ENCODE measurements around the gene LRIG2.
"Not testable (repeated sequence)": the region's sequence is repeated elsewhere in the genome, so short reads cannot be mapped to it uniquely, and the experiment has no call there.

LRIG2 gene

DNA sequence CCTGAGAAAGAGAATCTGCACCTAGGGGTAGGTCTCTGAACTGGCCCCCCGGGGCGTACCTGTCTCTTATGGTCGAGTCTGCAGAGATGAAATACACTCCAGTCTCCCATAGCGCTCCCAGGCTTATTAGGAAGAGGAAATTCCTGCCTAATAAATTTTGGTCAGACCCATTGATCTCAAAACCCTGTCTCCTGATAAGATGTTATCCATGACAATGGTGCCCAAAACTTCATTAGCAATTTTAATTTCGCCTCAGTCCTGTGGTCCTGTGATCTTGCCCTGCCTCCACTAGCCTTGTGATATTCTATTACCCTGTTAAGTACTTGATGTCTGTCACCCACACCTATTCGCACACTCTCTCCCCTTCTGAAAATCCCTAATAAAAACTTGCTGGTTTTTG lies 85.7 kb downstream of the LRIG2 start:
- not testable (repeated sequence) for H3K36me3 ChIP-seq (ENCODE audit: control insufficient read depth in 1 of 2, insufficient read depth in 2 of 2, low read depth in 1 of 2, low read length in 2 of 2); DNase-seq; H2BK5ac ChIP-seq (ENCODE audit: low read depth, low read length, poor library complexity, severe bottlenecking); H3K4ac ChIP-seq (ENCODE audit: low read depth in 1 of 2, low read length in 2 of 2); H3K79me1 ChIP-seq (replicated peaks; ENCODE audit: low read length, poor library complexity, severe bottlenecking); H3K14ac ChIP-seq (ENCODE audit: low read length in 2 of 2); H3K18ac ChIP-seq (ENCODE audit: low read depth in 1 of 2, low read length in 2 of 2); H3K23ac ChIP-seq (ENCODE audit: low read length in 2 of 2); H3K4me2 ChIP-seq (ENCODE audit: low read length, poor library complexity, severe bottlenecking); H2BK12ac ChIP-seq (ENCODE audit: low read length in 2 of 2); H2AFZ ChIP-seq (ENCODE audit: low read depth, low read length); H4K8ac ChIP-seq (ENCODE audit: low read length); H2BK15ac ChIP-seq (ENCODE audit: low read depth, poor library complexity, severe bottlenecking); H3K4me3 ChIP-seq (ENCODE audit: insufficient read depth in 1 of 2, low read depth in 1 of 2, low read length in 2 of 2); H4K91ac ChIP-seq (ENCODE audit: low read length); H2BK120ac ChIP-seq (ENCODE audit: low read depth, low read length); H2AK5ac ChIP-seq (ENCODE audit: low read length, severe bottlenecking); H3K4me1 ChIP-seq (ENCODE audit: control insufficient read depth, insufficient read depth, low read depth, low read length); H3K27me3 ChIP-seq (ENCODE audit: control insufficient read depth in 1 of 2, insufficient read depth in 1 of 2, low read length in 2 of 2); H3K27ac ChIP-seq (ENCODE audit: low read length, poor library complexity, severe bottlenecking); H3K9ac ChIP-seq (ENCODE audit: low read length)
- 83% methylated on average over 6 of the region's 6 CpGs for WGBS
- H3K9me3 ChIP-seq (ENCODE audit: control insufficient read depth, low read length) = peaks cover 12% of the 10 kb centered on the region

DNA sequence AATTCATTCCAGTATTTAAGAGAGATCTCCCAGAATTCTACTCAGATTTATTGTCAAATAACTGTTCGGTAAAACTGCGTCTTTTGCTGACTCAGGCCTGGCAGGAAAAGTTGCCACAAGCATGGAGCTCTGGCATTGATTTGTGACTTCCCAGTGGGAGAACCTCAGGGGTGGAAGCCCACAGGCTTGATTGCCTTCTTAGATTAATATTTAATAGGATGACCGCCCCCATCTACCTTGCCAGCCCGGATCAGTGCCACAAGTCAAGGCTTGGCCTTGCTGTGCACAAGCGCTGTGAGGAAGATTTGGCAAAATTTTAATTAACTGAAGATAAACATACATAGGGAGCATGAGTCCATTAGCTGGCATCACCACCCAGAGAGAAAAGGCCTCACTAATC lies 93.5 kb downstream of the LRIG2 start:
- Histone ChIP-seq H2AK5ac (ENCODE audit: low read length, severe bottlenecking) (no peak overlapping the region), H3K23ac (ENCODE audit: low read length in 2 of 2) (no peak overlapping the region), H3K14ac (ENCODE audit: low read length in 2 of 2) (no peak overlapping the region), H3K9ac (ENCODE audit: low read length) (no peak overlapping the region), H2BK5ac (ENCODE audit: low read depth, low read length, poor library complexity, severe bottlenecking) (no peak overlapping the region), H3K18ac (ENCODE audit: low read depth in 1 of 2, low read length in 2 of 2) (no peak overlapping the region), H3K36me3 (ENCODE audit: control insufficient read depth in 1 of 2, insufficient read depth in 2 of 2, low read depth in 1 of 2, low read length in 2 of 2) (no peaks in the 10 kb centered on the region), H2BK15ac (ENCODE audit: low read depth, poor library complexity, severe bottlenecking) (no peak overlapping the region), H4K8ac (ENCODE audit: low read length) (no peak overlapping the region), H3K4me3 (ENCODE audit: insufficient read depth in 1 of 2, low read depth in 1 of 2, low read length in 2 of 2) (no peak overlapping the region), H2BK12ac (ENCODE audit: low read length in 2 of 2) (no peak overlapping the region), H3K27ac (ENCODE audit: low read length, poor library complexity, severe bottlenecking) (no peak overlapping the region), H3K4me2 (ENCODE audit: low read length, poor library complexity, severe bottlenecking) (no peak overlapping the region), H4K91ac (ENCODE audit: low read length) (no peak overlapping the region), H2AFZ (ENCODE audit: low read depth, low read length) (no peak overlapping the region), H3K27me3 (ENCODE audit: control insufficient read depth in 1 of 2, insufficient read depth in 1 of 2, low read length in 2 of 2) (no peaks in the 10 kb centered on the region), H2BK120ac (ENCODE audit: low read depth, low read length) (no peak overlapping the region), H3K9me3 (ENCODE audit: control insufficient read depth, low read length) (peaks cover 4% of the 10 kb centered on the region), H3K4me1 (ENCODE audit: control insufficient read depth, insufficient read depth, low read depth, low read length) (peaks cover 1% of the 10 kb centered on the region), H3K4ac (ENCODE audit: low read depth in 1 of 2, low read length in 2 of 2) (no peak overlapping the region), H3K79me1 (replicated peaks; ENCODE audit: low read length, poor library complexity, severe bottlenecking) (no peaks in the 10 kb centered on the region)
- DNase-seq = no peak
- WGBS = 97% methylated on average over 5 of the region's 5 CpGs

DNA sequence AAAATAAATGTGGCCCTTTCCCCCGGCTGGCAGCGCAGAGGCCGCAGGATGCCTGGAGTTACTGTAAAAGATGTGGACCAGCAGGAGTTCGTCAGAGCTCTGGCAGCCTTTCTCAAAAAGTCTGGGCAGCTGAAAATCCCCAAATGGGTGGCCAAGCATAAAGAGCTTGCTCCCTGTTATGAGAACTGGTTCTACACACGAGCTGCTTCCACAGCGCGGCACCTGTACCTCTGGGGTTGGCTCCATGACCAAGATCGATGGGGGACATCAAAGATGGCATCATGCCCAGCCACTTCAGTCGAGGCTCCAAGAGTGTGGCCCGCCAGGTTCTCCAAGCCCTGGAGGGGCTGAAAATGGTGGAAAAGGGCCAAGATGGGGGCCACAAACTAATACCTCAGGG lies 95.9 kb downstream of the LRIG2 start:
- Histone ChIP-seq H2BK12ac (ENCODE audit: low read length in 2 of 2) (no peak overlapping the region), H3K9me3 (ENCODE audit: control insufficient read depth, low read length) (peaks cover 21% of the 10 kb centered on the region), H3K4me3 (ENCODE audit: insufficient read depth in 1 of 2, low read depth in 1 of 2, low read length in 2 of 2) (no peak overlapping the region), H3K18ac (ENCODE audit: low read depth in 1 of 2, low read length in 2 of 2) (no peak overlapping the region), H4K8ac (ENCODE audit: low read length) (no peak overlapping the region), H2AFZ (ENCODE audit: low read depth, low read length) (no peak overlapping the region), H3K27ac (ENCODE audit: low read length, poor library complexity, severe bottlenecking) (no peak overlapping the region), H4K91ac (ENCODE audit: low read length) (no peak overlapping the region), H3K4me2 (ENCODE audit: low read length, poor library complexity, severe bottlenecking) (no peak overlapping the region), H3K23ac (ENCODE audit: low read length in 2 of 2) (no peak overlapping the region), H3K4ac (ENCODE audit: low read depth in 1 of 2, low read length in 2 of 2) (no peak overlapping the region), H2AK5ac (ENCODE audit: low read length, severe bottlenecking) (no peak overlapping the region), H3K4me1 (ENCODE audit: control insufficient read depth, insufficient read depth, low read depth, low read length) (peaks cover 1% of the 10 kb centered on the region), H2BK5ac (ENCODE audit: low read depth, low read length, poor library complexity, severe bottlenecking) (no peak overlapping the region), H3K27me3 (ENCODE audit: control insufficient read depth in 1 of 2, insufficient read depth in 1 of 2, low read length in 2 of 2) (no peaks in the 10 kb centered on the region), H3K9ac (ENCODE audit: low read length) (no peak overlapping the region), H3K14ac (ENCODE audit: low read length in 2 of 2) (no peak overlapping the region), H2BK120ac (ENCODE audit: low read depth, low read length) (no peak overlapping the region), H3K79me1 (replicated peaks; ENCODE audit: low read length, poor library complexity, severe bottlenecking) (no peaks in the 10 kb centered on the region), H3K36me3 (ENCODE audit: control insufficient read depth in 1 of 2, insufficient read depth in 2 of 2, low read depth in 1 of 2, low read length in 2 of 2) (no peaks in the 10 kb centered on the region), H2BK15ac (ENCODE audit: low read depth, poor library complexity, severe bottlenecking) (no peak overlapping the region)
- DNase-seq = no peak
- 86% methylated on average over 10 of the region's 10 CpGs for WGBS

DNA sequence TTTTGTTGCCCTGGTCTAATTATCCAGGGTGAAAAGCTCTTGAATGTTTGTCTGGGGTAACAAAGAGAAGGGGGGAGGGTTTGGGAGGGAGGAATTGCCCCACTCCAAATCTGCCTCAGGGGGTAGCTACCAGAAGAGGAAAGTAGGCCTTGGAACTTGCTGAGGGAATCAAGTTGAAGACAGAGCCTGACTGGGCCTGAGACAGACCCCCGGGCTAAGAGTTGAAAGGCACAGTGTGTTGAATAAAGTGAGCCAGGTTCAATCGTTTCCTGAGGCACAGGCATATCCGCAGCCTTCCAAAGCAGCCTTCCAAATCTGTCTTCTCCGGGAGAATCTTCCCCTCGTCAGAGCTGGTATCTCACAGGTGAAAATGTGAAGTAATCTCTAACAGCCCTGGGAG lies 96.6 kb downstream of the LRIG2 start:
- H3K23ac ChIP-seq (ENCODE audit: low read length in 2 of 2) = no peak overlapping the region
- no peak overlapping the region for H2AK5ac ChIP-seq (ENCODE audit: low read length, severe bottlenecking)
- H3K36me3 ChIP-seq (ENCODE audit: control insufficient read depth in 1 of 2, insufficient read depth in 2 of 2, low read depth in 1 of 2, low read length in 2 of 2) = no peaks in the 10 kb centered on the region
- no peaks in the 10 kb centered on the region for H3K79me1 ChIP-seq (replicated peaks; ENCODE audit: low read length, poor library complexity, severe bottlenecking)
- no peak overlapping the region for H2AFZ ChIP-seq (ENCODE audit: low read depth, low read length)
- no peak overlapping the region for H3K14ac ChIP-seq (ENCODE audit: low read length in 2 of 2)
- H2BK5ac ChIP-seq (ENCODE audit: low read depth, low read length, poor library complexity, severe bottlenecking) = no peak overlapping the region
- peaks cover 21% of the 10 kb centered on the region for H3K9me3 ChIP-seq (ENCODE audit: control insufficient read depth, low read length)
- H3K27ac ChIP-seq (ENCODE audit: low read length, poor library complexity, severe bottlenecking) = no peak overlapping the region
- peaks cover 1% of the 10 kb centered on the region for H3K4me1 ChIP-seq (ENCODE audit: control insufficient read depth, insufficient read depth, low read depth, low read length)
- no peak overlapping the region for H3K4me3 ChIP-seq (ENCODE audit: insufficient read depth in 1 of 2, low read depth in 1 of 2, low read length in 2 of 2)
- no peak overlapping the region for H3K4ac ChIP-seq (ENCODE audit: low read depth in 1 of 2, low read length in 2 of 2)
- H4K8ac ChIP-seq (ENCODE audit: low read length) = no peak overlapping the region
- H3K27me3 ChIP-seq (ENCODE audit: control insufficient read depth in 1 of 2, insufficient read depth in 1 of 2, low read length in 2 of 2) = no peaks in the 10 kb centered on the region
- 68% methylated on average over 3 of the region's 5 CpGs for WGBS
- H4K91ac ChIP-seq (ENCODE audit: low read length) = no peak overlapping the region
- no peak for DNase-seq
- no peak overlapping the region for H2BK120ac ChIP-seq (ENCODE audit: low read depth, low read length)
- H3K9ac ChIP-seq (ENCODE audit: low read length) = no peak overlapping the region
- no peak overlapping the region for H3K4me2 ChIP-seq (ENCODE audit: low read length, poor library complexity, severe bottlenecking)
- no peak overlapping the region for H3K18ac ChIP-seq (ENCODE audit: low read depth in 1 of 2, low read length in 2 of 2)
- no peak overlapping the region for H2BK15ac ChIP-seq (ENCODE audit: low read depth, poor library complexity, severe bottlenecking)
- no peak overlapping the region for H2BK12ac ChIP-seq (ENCODE audit: low read length in 2 of 2)

All from mesenchymal stem cell (in vitro differentiated cells and primary cell).